Endodermal cell (in vitro differentiated cells): ENCODE measurements around the gene ENPP7. TPM values are rescaled to one million over a fixed set of nuclear protein-coding genes. Genes with fewer than 3 reads are reported as not detected.

Source experiments
- DNase-seq: peaks from one replicate; pipeline ENCODE4 v3.0.0-alpha.2; 2017
- H3K27ac ChIP-seq: 2 replicates; pipeline ENCODE4 v1.5.1; 2013; ENCODE audit warnings: mild to moderate bottlenecking, low read depth, low read length, moderate library complexity
- H3K27me3 ChIP-seq: 2 replicates; pipeline ENCODE4 v1.6.1; 2013; ENCODE audit warnings: mild to moderate bottlenecking, low read length, moderate library complexity; ENCODE audit not compliant: insufficient read depth, control insufficient read depth, poor library complexity, severe bottlenecking
- H3K36me3 ChIP-seq: 2 replicates; pipeline ENCODE4 v1.7.0; 2013; ENCODE audit warnings: mild to moderate bottlenecking, low read length, moderate library complexity; ENCODE audit not compliant: control insufficient read depth, insufficient read depth
- H3K4me1 ChIP-seq: one replicate; pipeline ENCODE4 v1.7.0; 2013; ENCODE audit warnings: low read length; ENCODE audit not compliant: control insufficient read depth, insufficient read depth
- H3K4me3 ChIP-seq: 2 replicates; pipeline ENCODE4 v1.5.1; 2013; ENCODE audit warnings: mild to moderate bottlenecking, low read length, moderate library complexity
- H3K9ac ChIP-seq: 2 replicates; pipeline ENCODE4 v1.6.1; 2013; ENCODE audit warnings: mild to moderate bottlenecking, low read length, moderate library complexity; ENCODE audit not compliant: poor library complexity, severe bottlenecking; ENCODE audit errors: extremely low read depth
- H3K9me3 ChIP-seq: 2 replicates; pipeline ENCODE4 v1.6.1; 2013; ENCODE audit warnings: mild to moderate bottlenecking, low read length, moderate library complexity; ENCODE audit not compliant: control insufficient read depth
- H3K27ac Mint-ChIP-seq: 2 replicates; pipeline ENCODE4 v1.8.0; 2020; ENCODE audit warnings: mixed read lengths
- H3K27me3 Mint-ChIP-seq: 2 replicates; pipeline ENCODE4 v1.8.0; 2021; ENCODE audit warnings: mild to moderate bottlenecking, mixed read lengths; ENCODE audit not compliant: insufficient read depth
- H3K36me3 Mint-ChIP-seq: 2 replicates; pipeline ENCODE4 v1.8.0; 2020; ENCODE audit warnings: low read depth, mixed read lengths
- H3K4me1 Mint-ChIP-seq: 2 replicates; pipeline ENCODE4 v1.8.0; 2020; ENCODE audit warnings: mixed read lengths
- H3K4me3 Mint-ChIP-seq: 2 replicates; pipeline ENCODE4 v1.8.0; 2020; ENCODE audit warnings: mild to moderate bottlenecking, moderate library complexity, mixed read lengths
- H3K9me3 Mint-ChIP-seq: 2 replicates; pipeline ENCODE4 v1.8.0; 2020; ENCODE audit warnings: mild to moderate bottlenecking, mixed read lengths
- WGBS, 2 experiments: methylation state at CpG; one replicate each; pipeline versions ENCODE4 v1.1.5 to v1.1.7; 2013; ENCODE audit warnings: missing lambda C conversion rate in 2 of 2, mixed read lengths in 1 of 2; ENCODE audit not compliant: insufficient coverage in 1 of 2, insufficient read length in 1 of 2; 5-methylcytosine and 5-hydroxymethylcytosine counted together
- total RNA-seq, 2 donors: library from RNA; stranded (reverse); fragmentation: NEBNext Ultra II Directional in 1 of 2; extraction: Animal tissue kit (Norgen Biotek cat#: 25700) in 1 of 2; gene quantifications; 2 replicates in 1 of 2; 3 replicates in 1 of 2; pipeline ENCODE4 v1.2.1, GENCODE V29; 2021
- TF ChIP-seq, protein P1 (sequence below): fragments of 200-600 bp; sonication (generic); conservative IDR thresholded peaks from 2 replicates; pipeline ENCODE4 v1.5.0; 2021; ENCODE audit warnings: antibody characterized with exemption, mild to moderate bottlenecking

ENPP7 gene
- total RNA-seq, 2 donors from 2014 or later, result not detected

DNA sequence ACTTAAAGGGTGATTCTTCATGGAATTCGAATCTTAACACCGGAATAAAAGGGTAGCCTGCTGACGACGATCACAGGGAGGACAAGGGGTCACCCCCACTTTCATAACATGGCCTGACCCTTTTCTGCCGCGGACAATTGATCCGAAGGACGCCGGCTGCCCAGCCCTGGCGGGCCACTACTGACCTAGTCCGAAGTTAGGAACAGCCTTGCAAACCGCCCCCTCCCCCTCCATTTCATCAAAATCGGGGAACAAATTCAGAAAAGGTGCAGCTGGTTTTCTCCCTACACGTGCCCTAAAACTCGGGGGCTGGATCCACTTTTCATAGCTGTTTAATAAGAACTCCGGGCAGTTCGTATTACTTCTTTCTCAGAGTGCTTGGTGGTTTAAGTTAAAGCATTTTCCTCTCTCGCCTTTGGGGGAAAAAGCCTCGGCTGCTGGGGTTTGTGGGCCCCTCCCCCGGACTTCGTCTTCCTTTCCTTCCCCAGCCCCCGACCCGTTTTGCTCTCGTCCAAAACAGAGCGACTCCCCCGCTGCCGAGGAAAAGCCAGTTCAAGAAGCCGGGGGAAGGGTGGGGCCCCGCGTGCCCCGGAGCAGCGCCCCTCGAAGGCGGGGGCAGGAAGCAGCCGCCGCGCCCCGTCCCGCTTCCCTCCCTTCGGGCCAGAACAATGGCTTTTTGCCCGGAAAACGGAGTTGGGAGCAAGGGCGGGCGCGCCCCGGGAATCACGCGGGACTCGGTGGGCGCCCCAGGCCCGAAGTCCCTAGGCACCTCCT lies 46.6 kb downstream of the ENPP7 start:
- peaks cover 33% of the 10 kb centered on the region for H3K4me1 Mint-ChIP-seq
- Histone ChIP-seq H3K4me3 (peak overlapping the region; percentile 71), H3K4me1 (peaks cover 13% of the 10 kb centered on the region), H3K9me3 (no peaks in the 10 kb centered on the region), H3K9ac (peak overlapping the region; percentile 46), H3K27me3 (no peaks in the 10 kb centered on the region), H3K36me3 (peaks cover 20% of the 10 kb centered on the region), H3K27ac (peak overlapping the region; percentile 88)
- H3K9me3 Mint-ChIP-seq, result no peaks in the 10 kb centered on the region
- DNase-seq, result peak; percentile 93
- H3K27me3 Mint-ChIP-seq, result peaks cover 5% of the 10 kb centered on the region
- H3K4me3 Mint-ChIP-seq, result peak overlapping the region; percentile 94
- peak overlapping the region; percentile 41 for H3K27ac Mint-ChIP-seq
- H3K36me3 Mint-ChIP-seq, result peaks cover 30% of the 10 kb centered on the region
- TF ChIP-seq, protein P1, sequence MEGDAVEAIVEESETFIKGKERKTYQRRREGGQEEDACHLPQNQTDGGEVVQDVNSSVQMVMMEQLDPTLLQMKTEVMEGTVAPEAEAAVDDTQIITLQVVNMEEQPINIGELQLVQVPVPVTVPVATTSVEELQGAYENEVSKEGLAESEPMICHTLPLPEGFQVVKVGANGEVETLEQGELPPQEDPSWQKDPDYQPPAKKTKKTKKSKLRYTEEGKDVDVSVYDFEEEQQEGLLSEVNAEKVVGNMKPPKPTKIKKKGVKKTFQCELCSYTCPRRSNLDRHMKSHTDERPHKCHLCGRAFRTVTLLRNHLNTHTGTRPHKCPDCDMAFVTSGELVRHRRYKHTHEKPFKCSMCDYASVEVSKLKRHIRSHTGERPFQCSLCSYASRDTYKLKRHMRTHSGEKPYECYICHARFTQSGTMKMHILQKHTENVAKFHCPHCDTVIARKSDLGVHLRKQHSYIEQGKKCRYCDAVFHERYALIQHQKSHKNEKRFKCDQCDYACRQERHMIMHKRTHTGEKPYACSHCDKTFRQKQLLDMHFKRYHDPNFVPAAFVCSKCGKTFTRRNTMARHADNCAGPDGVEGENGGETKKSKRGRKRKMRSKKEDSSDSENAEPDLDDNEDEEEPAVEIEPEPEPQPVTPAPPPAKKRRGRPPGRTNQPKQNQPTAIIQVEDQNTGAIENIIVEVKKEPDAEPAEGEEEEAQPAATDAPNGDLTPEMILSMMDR, result peak; percentile 67
- 4 to 6% methylated on average over 15 to 51 of the region's 51 CpGs for WGBS, 2 experiments

- DNase-seq, result peak; percentile 96
- peak within 1 kb of the TSS; percentile 94 for H3K4me3 Mint-ChIP-seq
- H3K27ac Mint-ChIP-seq, result peak within 1 kb of the TSS; percentile 87
- Histone ChIP-seq H3K27ac (peak within 1 kb of the TSS; percentile 90), H3K4me3 (peak within 1 kb of the TSS; percentile 87), H3K27me3 (no peaks in the 10 kb centered on the region), H3K9me3 (no peaks in the 10 kb centered on the region), H3K9ac (peak within 1 kb of the TSS; percentile 51), H3K4me1 (peaks cover 13% of the 10 kb centered on the region), H3K36me3 (peaks cover 21% of the 10 kb centered on the region)
- no peaks in the 10 kb centered on the region for H3K9me3 Mint-ChIP-seq
- peaks cover 33% of the 10 kb centered on the region for H3K4me1 Mint-ChIP-seq
- 0% methylated on average over 6 to 94 of the region's 96 CpGs for WGBS, 2 experiments
- H3K27me3 Mint-ChIP-seq, result peaks cover 4% of the 10 kb centered on the region
- TF ChIP-seq, protein P1, result no peak
- peaks cover 36% of the 10 kb centered on the region for H3K36me3 Mint-ChIP-seq
Measured at GRCh38 chr17:79777894-79778503, 47.3 kb downstream of the ENPP7 start, which contains the start of gene CBX2. Gene CBX2 (plus strand): TSS chr17:79778148. CDS start chr17:79778236, 88 bp downstream.

GRCh38 chr17:79778504-79779083 lies 47.9 kb downstream of the ENPP7 start:
- Histone ChIP-seq H3K27me3 (no peaks in the 10 kb centered on the region), H3K27ac (peak overlapping the region; percentile 90), H3K4me1 (peaks cover 13% of the 10 kb centered on the region), H3K36me3 (peaks cover 24% of the 10 kb centered on the region), H3K9ac (peak overlapping the region; percentile 51), H3K4me3 (peak overlapping the region; percentile 87), H3K9me3 (no peaks in the 10 kb centered on the region)
- WGBS, 2 experiments, result 0% methylated on average over 19 to 49 of the region's 49 CpGs
- no peaks in the 10 kb centered on the region for H3K9me3 Mint-ChIP-seq
- H3K27ac Mint-ChIP-seq, result peak overlapping the region; percentile 87
- H3K27me3 Mint-ChIP-seq, result peaks cover 2% of the 10 kb centered on the region
- peak; percentile 86 for DNase-seq
- H3K36me3 Mint-ChIP-seq, result peaks cover 41% of the 10 kb centered on the region
- H3K4me1 Mint-ChIP-seq, result peaks cover 33% of the 10 kb centered on the region
- peak overlapping the region; percentile 94 for H3K4me3 Mint-ChIP-seq
- TF ChIP-seq, protein P1, result no peak
